Effector CD4-positive, alpha-beta T cell (primary cell): ENCODE data around the gene SIAH3.
"Not testable (repeated sequence)": the region's sequence is repeated elsewhere in the genome, so short reads cannot be mapped to it uniquely, and the experiment has no call there.

Source experiments
- DNase-seq: peaks from one replicate; pipeline ENCODE4 v3.0.0-alpha.2; 2020

SIAH3 gene

DNA sequence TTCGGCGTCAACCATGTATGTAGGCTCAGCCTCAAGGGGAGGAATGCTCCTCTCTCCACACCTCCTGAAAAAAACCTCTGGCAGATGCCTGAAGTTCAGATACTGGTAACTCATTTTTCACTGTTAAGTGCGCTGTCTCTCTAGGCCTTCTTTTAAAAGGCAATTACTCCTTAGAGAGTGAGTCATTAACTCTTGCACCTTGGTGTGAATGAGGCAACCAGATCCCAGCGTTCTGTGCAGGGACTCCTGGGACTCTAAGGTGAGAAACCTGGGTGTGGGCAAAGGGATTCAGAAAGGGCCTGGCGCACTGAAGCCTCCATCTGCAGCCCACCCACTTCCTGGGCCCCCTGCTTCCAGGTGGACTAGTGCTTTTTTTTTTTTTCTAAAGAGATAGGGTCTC, 71.7 kb downstream of the SIAH3 start:
- DNase-seq: no peak

DNA sequence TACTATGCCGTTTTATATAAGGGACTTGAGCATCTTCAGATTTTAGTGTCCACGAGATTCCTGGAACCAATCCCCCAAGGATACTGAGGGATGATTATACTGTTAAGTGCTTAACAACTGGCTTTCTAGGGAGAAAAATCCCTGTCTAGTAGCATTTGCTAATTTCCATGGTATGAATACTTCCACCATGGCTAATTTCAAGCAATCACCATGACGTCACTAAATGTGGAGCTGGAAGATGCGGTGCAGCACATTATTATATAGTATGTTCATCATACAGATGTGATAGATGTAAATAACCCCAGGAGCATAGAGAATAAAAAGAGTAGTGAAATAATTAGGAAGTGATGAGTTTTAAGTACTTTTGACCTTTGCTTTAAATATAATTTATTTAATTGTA, 72.7 kb downstream of the SIAH3 start:
- no peak for DNase-seq

DNA sequence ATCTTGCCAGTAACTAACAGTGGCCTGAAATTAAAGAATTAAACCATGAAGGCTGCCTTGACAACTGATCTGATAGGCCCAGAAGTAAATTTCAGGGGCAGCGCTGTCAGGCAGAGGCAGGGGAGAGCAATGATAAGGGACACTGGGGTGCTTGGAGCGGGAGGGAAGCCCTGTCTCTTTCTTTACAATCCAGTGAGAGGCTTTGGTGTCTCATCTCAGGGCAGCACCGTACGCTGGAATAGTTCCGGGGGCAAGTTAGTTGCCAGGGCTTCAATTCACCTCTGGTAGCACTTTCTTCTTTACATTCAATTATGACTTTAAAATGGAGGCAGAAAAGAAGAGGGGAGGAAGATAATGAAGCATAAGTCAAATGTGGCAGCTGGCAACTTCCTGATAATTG, 74.8 kb downstream of the SIAH3 start:
- DNase-seq: no peak

DNA sequence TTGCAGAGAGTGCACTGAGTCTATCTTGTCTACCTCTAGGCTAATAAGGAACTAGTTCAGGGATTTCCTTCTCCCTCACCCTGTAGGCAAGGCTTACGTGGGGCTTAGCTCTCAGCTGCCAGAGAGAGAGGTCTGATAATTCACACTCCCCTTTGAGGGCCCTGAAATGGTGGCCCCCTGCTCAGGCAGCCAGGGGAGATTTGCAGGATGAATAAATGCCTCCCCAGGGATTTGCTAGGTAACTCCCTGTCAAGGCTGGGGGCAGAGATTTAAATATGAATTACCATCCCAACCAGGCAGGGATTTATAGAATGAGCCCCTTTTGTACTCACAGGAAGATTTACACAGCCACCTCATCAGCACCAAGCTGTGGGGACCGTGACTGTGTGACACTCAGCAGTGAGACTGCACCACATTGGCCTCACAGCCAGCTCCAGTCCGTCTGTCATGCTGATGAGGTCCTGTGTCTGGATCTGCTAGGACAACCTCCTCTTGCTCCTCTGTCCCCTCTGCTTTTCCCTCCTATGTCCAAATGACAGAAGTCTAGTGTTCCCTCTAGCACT, 76.1 kb downstream of the SIAH3 start:
- DNase-seq: no peak

DNA sequence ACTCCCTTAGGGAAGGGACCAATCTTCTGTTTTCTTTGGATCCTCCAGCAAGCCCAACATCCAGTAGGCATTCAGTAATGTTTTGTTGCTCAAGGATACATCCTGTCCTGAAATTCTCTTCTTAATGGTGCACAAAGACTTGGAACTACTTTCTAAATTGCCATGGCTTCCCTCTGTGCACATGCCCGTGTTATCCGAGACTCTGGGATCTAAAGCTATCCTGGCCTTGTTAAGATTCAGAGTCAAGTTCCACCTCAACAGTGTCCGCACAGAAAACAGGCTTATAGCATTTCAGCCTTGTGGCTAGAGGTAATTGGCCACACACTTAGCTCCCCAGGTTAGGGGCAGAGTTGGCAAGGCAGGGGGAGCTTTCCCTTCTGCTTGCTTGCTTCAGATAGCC, 77.6 kb downstream of the SIAH3 start:
- DNase-seq: no peak

DNA sequence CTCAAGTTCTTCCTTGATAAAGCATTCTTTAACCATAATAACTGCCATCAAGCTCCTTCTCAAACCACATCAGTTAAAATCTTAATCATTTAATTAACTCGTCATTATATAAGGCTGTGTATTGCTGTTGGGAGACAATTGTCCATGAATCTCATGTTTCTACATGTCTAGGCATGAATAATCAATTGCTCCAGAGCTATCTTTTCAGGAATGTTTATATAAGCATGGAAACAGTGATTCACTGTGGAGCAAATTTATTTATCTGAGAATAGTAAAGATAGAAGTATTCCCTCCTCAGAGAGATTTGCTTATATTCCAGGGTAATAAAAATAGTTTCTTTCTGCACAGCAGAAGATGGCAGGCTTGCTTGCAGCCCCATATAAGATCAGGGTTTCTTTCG, 78.3 kb downstream of the SIAH3 start:
- DNase-seq: no peak

DNA sequence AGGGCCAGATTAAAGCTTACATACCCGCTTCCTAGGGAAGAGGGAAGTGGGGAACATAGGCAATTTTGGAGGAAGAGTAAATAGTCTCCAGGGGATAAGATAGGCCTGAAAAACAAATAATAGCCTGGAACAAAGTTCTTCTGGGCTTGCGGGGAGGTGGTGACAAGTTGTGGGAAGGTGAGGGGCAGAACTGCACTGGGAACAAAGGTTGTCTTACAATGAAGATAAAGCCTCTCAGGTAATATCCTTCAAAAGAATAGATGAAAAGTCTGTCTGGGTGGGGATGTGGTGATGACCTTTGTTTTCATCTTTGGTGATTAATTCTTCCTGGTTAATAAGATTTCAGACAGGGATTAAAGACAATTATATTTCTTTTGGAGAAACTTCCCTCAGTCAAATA, 80.7 kb downstream of the SIAH3 start:
- no peak for DNase-seq

DNA sequence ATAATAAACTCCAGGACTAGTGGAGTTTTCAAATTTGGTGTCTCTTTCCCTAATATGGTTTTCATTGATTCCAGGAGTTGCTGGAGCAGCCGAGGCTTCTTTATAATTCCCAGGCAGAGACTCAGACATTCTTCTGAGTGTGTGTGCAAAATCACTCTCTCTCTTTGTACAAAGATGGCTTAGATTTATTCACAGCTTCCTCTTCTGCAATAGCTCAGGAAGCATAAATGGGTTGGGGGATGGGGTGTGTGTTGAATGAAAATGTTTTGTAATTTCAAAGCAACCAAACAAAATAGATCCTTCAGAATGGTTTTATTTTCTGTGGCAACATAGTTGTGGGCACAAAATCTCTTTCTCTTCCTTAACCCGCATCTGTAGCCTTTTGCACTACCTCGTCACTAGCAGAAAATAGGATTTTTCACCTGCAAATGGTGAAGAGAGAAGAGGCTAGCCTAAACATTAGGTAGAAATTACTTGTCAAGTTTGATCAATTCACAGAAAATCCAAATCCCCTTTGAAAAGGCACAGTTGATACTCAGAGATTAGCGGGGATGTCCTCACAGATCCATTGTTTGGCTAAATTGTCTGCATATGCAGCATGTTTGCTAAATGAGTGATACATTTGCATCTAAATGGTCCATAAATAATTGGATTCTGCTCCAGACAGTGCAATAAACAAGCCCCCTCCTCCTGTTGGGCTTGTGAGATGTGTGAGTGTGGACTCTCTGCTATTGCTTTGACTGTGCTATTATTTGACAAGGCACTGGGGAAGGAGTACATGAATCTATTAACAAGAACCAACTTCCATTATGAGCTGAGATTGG, 82.7 kb downstream of the SIAH3 start:
- DNase-seq: no peak

DNA sequence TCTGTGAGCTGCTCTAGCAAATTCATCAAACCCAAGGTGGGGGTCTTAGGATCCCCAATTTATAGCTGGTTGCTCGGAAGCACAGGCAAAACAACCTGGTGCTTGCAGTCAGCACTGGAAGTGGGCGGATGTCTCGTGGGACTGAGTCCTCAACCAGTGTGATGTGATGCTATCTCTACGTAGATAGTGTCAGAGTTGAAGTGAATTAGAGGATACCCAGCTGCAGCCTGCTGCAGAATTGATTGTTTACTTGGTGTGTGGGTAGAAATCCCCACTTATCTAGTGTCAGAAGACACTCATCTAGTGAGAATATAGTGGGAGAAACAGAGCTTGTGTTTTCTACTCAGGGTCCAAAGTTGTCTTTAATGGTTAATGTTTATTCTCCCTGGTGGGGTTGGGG, 86.1 kb downstream of the SIAH3 start:
- DNase-seq: no peak

DNA sequence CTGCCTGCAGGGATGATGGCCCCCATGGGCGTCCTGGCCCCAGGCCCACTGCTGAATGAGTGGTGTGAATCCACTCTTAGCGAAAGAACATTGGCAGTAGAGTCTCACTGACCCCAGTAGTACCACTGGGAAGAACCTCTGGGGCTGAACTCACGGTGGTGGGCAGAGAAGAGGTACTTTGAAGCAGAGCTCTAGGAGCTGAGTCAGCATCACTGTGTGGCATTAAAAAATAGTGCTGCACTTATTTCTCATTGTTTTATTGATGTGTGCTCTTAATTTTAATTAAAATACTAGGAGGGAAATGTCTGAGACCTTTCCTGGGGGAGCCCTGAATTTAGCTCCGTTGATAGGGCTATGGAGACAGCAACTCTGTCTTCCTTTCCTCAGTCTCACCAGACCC, 88.1 kb downstream of the SIAH3 start:
- no peak for DNase-seq

DNA sequence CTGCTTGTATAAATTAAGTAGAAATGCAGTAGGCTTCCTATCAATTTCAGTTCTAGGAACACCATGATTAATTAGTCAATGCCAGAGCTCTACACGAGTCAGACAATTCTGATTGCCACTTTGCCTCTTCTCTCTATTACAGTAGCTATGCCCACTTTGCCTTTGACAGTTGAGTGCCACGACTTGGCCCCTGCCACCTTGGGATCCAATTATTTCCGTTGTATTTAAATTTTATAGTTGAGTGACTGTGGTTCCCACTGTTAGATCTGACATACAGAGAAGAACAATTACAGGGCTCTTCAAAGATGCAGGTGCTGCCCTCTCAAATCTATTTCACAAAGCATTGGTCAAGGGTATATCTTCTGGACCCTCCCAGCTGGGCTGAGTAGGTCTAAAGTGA, 94.0 kb downstream of the SIAH3 start:
- DNase-seq: not testable (repeated sequence)

DNA sequence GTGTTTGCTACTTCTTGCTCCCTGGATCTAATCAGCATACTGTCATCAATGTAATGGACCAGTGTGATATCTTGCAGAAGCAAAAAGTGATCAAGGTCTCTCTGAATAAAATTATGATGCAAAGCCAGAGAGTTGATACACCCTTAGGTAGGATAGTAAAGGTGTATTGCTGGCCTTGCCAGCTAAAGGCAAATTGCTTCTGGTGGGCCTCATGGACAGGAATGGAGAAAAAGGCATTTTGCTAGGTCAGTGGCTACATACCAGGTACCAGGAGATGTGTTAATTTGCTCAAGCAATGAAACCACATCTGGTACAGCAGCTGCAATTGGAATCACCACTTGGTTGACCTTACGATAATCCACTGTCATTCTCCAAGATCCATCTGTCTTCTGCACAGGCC, 95.1 kb downstream of the SIAH3 start:
- not testable (repeated sequence) for DNase-seq

DNA sequence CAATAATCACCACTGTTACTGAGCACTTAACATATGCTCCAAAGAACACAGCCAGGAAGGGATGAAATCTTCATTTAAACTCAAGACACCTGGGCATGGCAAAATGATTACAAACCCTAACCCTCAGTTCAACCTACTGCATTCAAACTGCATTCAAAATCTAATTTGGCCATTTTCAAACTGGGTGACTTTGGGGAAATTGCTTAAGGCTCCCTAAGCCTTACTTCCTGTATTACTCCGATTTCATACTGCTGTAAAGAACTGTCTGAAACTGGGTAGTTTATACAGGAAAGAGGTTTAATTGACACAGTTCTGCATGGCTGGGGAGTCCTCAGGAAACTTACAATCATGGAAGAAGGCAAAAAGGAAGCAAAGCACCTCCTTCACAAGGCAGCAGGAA, 99.0 kb downstream of the SIAH3 start:
- DNase-seq: no peak

DNA sequence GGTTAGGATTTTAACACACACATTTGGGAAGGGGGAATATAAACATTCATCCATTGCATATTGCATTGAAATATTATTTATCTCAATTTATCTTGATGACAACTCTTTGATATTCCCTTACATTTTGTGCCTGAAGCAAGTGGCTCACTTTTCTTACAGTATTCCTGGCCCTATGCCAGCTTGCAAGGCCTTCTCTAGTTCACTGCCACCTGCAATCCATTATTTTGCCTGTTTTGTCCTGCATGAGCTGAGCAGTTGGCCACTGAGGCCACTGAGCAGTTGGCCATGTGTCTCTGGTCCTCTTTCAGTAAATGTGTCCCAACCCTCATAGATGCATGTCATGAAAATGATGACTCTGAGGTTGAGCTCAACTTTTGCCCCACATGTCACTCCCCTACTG, 99.7 kb downstream of the SIAH3 start:
- DNase-seq: no peak

DNA sequence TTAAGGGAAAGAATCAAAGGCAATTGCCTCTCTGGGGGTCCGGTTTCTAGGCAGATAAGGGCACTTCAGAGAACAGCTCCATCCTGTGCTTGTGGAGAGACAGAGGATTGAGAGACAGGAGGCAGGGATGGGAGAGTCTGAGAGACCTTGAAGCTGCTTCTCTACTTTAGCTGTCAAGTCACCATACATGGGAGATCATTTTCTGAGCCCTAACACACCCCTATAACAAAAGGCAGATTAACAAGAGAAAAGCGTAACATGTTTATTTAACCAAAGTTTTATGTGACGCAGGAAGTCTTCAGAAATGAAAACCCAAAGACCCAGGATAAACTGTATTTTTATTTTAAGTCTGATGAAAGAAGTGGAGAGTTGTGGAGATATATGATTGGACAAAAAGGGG, 101.0 kb downstream of the SIAH3 start:
- no peak for DNase-seq

DNA sequence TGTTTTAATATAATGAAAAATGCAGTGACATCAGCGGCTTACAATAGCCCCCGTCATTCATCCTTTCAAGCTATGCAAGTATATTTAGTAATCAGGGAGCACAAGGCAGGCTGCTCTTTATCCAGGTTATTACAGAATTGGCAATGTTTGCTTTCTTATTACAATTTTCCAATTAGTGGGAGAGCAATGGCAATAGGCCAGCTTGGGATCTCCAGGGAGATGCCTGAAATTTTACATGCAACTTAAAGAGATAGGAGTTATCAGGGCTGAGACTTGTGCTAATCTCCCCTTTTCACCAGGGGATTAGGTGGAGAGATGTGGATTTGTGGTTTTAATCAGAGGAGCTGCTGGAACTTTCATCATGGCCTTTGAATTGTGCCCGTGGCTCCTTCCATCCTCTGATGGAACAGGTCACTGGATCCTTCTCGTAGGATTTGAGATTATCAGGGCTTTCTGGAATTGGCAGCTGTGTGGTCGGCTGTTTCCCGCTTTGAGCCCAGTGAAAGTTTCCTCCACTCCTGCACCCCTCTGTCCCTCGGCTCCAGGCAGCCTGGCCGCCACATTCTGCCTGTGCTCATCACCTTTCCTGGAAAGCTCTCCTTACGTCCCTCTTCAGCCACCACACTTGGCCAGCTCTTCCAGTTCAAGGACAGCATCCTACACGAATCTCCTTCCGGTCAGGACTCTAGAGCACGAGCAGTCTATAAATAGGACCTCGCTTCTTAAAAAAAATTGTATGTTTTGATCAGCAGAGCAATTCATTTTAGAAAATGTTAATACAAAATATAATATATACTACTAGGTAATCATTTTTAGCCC, 102.4 kb downstream of the SIAH3 start:
- no peak for DNase-seq

DNA sequence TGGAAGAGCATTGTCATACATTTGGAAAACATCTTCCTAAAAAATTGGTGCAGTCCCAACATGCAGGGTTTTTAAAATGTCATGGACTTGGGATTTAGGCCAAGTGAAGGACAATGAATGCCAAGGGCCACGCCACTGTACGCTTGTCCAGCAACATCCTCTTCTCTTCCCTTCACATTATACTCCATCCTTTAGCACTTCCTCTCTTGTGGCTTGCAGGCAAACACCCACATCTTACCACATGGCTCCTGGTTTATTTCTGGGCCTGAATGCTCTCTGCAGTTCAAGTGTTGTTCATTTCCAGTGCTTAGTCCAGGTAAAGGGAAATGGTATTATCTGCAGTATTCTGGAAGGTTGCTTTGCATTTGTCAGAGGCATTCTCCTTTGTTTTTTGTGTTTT, 104.5 kb downstream of the SIAH3 start:
- DNase-seq: no peak

DNA sequence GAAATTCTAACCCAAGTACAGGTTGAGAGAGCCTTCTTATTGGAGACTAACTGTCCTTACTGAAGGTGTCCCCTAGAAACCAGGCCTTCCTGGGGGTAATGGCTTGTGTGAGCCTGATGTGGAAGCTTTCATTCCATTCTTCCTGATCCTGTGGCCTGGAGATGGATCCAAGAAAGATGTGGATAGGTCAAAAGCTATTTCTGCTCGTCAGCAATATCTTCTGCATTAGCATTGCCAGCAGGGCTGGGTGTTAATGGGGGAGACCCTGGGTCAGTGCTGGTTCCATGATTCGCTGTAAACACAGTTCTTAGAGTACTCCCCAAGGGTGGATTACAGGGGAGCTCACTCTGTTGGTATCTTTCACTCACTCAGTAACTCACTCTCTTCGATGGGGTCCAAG, 106.6 kb downstream of the SIAH3 start:
- no peak for DNase-seq

DNA sequence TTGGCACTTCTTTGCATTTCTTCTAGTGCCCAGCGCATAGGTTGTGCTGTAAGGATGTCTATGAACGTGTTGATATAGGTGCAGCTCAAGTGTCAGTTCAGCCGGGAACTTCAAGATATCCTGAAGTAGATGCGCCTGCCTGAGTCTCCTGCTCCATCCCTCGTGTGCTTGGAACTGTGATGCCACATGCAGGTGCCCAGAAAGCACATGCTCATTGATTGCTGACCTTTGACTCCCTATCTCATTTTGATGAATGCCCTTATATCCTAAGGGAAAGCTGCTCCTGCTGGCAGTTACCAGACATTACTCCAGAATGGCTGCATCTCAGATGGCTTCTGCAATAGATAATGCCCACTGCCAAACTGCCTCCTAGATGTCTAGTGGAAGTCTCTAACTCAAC, 108.6 kb downstream of the SIAH3 start:
- no peak for DNase-seq

DNA sequence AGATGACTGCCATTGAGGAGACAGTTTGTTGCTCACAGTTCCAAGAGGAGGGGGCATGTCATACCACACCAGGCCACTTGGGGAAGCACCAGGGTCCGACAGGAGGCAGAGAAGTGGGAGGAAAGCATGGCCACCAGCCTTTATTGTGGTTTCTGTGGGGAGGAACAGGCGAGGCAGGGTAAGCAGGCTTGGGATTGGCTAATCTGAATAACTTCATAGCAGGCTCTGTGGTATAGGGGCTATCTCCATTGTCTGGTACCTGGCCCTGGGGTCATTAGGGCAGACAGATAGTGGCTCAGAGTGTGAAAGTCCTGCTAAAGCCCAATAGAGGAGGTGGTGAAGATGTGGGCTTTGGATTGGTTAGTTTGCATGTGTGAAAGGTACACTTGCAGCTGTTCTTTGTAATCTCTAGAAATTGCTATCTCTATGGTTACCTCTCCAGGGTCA, 114.0 kb downstream of the SIAH3 start:
- no peak for DNase-seq

DNA sequence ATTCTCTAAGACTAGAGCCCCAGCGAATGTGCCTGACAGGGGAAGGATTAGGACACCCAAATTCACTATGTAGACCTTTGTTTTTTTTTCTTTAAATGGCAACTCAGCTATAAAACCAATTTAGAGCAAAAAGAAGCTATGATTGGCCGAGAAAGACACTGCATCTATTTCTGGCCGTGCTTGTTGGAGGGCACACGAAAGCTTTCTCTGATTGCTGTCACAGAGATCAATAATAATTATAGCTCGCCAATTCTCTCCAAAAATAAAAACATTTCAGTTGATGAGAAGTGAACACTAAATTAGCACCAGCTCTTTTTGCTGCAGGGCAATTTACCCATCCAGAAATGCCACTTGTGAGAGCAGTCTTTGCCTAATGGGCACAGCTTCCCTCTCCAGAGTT, 118.2 kb downstream of the SIAH3 start:
- DNase-seq: no peak

DNA sequence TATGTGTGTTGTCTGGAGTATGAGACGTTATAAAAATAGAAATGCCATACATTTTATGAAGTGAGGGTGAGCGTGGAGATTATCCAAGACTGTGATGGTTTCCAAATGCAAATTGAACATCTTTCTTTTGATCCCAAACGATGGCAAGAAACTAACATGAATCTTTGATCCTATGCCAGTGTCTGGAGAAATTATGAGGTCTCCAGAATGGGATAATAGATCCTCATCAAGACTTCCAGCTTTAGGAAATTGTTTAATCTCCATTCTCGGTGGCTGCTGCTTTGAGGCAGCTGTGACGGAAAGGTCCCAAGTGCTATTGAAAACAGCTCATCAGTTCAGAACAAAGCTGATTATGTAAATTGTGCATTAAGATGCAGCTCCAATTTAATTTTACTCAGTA, 118.6 kb downstream of the SIAH3 start:
- no peak for DNase-seq

DNA sequence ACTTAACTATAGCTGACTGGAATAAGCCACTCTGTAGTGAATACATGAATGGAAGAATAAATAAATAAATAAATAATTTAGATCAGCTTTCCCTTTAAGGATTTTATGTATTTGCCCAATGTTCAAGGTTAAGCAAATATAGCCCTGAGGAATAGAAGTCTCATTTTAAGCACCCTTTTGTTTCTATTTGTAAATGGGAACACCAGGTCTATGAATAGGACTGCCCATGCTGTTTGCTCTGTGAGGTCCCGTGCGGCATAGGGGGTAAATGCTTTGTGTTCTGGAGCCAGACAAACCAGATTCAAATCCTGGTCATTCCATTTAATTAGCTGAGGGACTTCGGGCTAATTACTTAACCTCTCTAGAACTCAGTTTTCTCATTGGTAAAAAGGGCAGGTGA, 120.1 kb downstream of the SIAH3 start:
- DNase-seq: no peak

DNA sequence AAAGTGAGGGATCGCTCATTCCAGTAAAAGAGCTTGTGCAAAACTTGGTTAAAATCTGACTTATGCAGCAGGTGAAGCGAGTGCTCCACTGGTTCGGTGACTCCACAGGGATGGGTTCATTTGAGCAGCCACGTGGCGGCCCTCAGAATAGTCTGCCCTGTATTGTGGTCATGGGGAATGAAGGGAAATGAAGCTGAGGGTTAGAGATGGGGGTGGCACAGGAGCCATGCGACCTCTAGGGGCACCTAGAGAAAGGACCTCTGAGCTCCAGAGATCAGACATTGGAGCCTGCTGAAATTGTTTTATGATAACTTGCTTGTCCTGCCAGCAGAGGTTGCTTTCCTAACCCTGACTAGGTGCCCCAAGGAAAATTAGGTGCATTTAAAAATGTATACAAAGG, 122.8 kb downstream of the SIAH3 start:
- no peak for DNase-seq
